SU-DHL-6 (cell line): Measurements from ENCODE around the gene CYB561A3.
"Not testable (repeated sequence)": the region's sequence is repeated elsewhere in the genome, so short reads cannot be mapped to it uniquely, and the experiment has no call there.

Source experiments
- H2AFZ ChIP-seq: fragments of 200-600 bp; sonication (generic); 2 replicates; pipeline ENCODE4 v1.6.1; 2014; ENCODE audit warnings: low read depth, mild to moderate bottlenecking, moderate library complexity, mixed read lengths, antibody characterized with exemption, low read length; ENCODE audit not compliant: severe bottlenecking
- H3F3A ChIP-seq: fragments of 200-600 bp; shearing (Covaris generic); 2 replicates; pipeline ENCODE4 v1.6.0; 2016; ENCODE audit warnings: antibody characterized with exemption, mild to moderate bottlenecking; ENCODE audit not compliant: insufficient read depth
- H3K27ac ChIP-seq: fragments of 200-600 bp; sonication (generic); 2 replicates; pipeline ENCODE4 v1.5.1; 2016; ENCODE audit warnings: low read depth, mild to moderate bottlenecking, low read length, moderate library complexity, mixed read lengths
- H3K27me3 ChIP-seq: fragments of 200-600 bp; sonication (generic), shearing (Covaris generic); 2 replicates; pipeline ENCODE4 v1.6.0; 2014; ENCODE audit warnings: mild to moderate bottlenecking, low read length
- H3K36me3 ChIP-seq: fragments of 200-600 bp; sonication (generic); 2 replicates; pipeline ENCODE4 v1.6.1; 2014; ENCODE audit warnings: mild to moderate bottlenecking, low read length, mixed read lengths
- H3K4me2 ChIP-seq: fragments of 300-600, 200-600 bp; shearing (Covaris generic), sonication (generic); 2 replicates; pipeline ENCODE4 v1.6.0; 2014; ENCODE audit warnings: low read length, low read depth, mild to moderate bottlenecking; ENCODE audit not compliant: poor library complexity, severe bottlenecking
- H3K4me3 ChIP-seq: fragments of 200-600 bp; sonication (generic); 2 replicates; pipeline ENCODE4 v1.5.1; 2014; ENCODE audit warnings: antibody characterized with exemption, low read length, mild to moderate bottlenecking, mixed read lengths; ENCODE audit not compliant: insufficient read depth, poor library complexity, severe bottlenecking
- H3K79me2 ChIP-seq: fragments of 200-600 bp; sonication (generic); 2 replicates; pipeline ENCODE4 v1.6.1; 2014; ENCODE audit warnings: mild to moderate bottlenecking, low read length, moderate library complexity; ENCODE audit not compliant: insufficient read depth
- H3K9ac ChIP-seq: fragments of 200-600 bp; sonication (generic); 2 replicates; pipeline ENCODE4 v1.7.0; 2014; ENCODE audit warnings: mild to moderate bottlenecking, low read length
- H3K9me2 ChIP-seq: fragments of 200-600 bp; sonication (generic); replicated peaks from 2 replicates; pipeline ENCODE4 v1.6.1; 2014; ENCODE audit warnings: low read length; ENCODE audit not compliant: insufficient read depth
- H3K9me3 ChIP-seq: fragments of 200-600 bp; sonication (generic); 2 replicates; pipeline ENCODE4 v1.6.1; 2014; ENCODE audit warnings: low read length, mixed read lengths; ENCODE audit not compliant: insufficient read depth
- H4K20me1 ChIP-seq: fragments of 200-600 bp; sonication (generic); 2 replicates; pipeline ENCODE4 v1.6.1; 2014; ENCODE audit warnings: low read depth, mild to moderate bottlenecking, antibody characterized with exemption, low read length, moderate library complexity, mixed read lengths
- CTCF ChIP-seq: fragments of 200-600 bp; sonication (generic); IDR thresholded peaks from one replicate; pipeline ENCODE4 v1.5.1; 2017; ENCODE audit warnings: antibody characterized with exemption, mild to moderate bottlenecking, low read length, moderate library complexity; ENCODE audit not compliant: insufficient read depth, poor library complexity, severe bottlenecking
- EZH2phosphoT487 ChIP-seq: fragments of 200-600 bp; sonication (generic), shearing (Covaris generic); conservative IDR thresholded peaks from 2 replicates; pipeline ENCODE4 v1.6.1; 2018; ENCODE audit warnings: mild to moderate bottlenecking, antibody characterized with exemption, low read length, moderate library complexity, mixed read lengths

Gene CYB561A3

GRCh38 chr11:61390161-61390560 is 28.5 kb upstream of the CYB561A3 start:
- TF ChIP-seq EZH2phosphoT487: no peak
- H2AFZ ChIP-seq: no peak overlapping the region
- H3K27me3 ChIP-seq: no peaks in the 10 kb centered on the region
- no peaks in the 10 kb centered on the region for H3K79me2 ChIP-seq
- H3K9ac ChIP-seq: no peak overlapping the region
- H3K4me2 ChIP-seq: no peak overlapping the region
- no peak overlapping the region for H3K4me3 ChIP-seq
- H3K9me2 ChIP-seq: no peaks in the 10 kb centered on the region
- no peaks in the 10 kb centered on the region for H3K36me3 ChIP-seq
- no peak overlapping the region for H3K27ac ChIP-seq
- no peaks in the 10 kb centered on the region for H3F3A ChIP-seq
- H4K20me1 ChIP-seq: no peaks in the 10 kb centered on the region
- H3K9me3 ChIP-seq: no peaks in the 10 kb centered on the region

DNA sequence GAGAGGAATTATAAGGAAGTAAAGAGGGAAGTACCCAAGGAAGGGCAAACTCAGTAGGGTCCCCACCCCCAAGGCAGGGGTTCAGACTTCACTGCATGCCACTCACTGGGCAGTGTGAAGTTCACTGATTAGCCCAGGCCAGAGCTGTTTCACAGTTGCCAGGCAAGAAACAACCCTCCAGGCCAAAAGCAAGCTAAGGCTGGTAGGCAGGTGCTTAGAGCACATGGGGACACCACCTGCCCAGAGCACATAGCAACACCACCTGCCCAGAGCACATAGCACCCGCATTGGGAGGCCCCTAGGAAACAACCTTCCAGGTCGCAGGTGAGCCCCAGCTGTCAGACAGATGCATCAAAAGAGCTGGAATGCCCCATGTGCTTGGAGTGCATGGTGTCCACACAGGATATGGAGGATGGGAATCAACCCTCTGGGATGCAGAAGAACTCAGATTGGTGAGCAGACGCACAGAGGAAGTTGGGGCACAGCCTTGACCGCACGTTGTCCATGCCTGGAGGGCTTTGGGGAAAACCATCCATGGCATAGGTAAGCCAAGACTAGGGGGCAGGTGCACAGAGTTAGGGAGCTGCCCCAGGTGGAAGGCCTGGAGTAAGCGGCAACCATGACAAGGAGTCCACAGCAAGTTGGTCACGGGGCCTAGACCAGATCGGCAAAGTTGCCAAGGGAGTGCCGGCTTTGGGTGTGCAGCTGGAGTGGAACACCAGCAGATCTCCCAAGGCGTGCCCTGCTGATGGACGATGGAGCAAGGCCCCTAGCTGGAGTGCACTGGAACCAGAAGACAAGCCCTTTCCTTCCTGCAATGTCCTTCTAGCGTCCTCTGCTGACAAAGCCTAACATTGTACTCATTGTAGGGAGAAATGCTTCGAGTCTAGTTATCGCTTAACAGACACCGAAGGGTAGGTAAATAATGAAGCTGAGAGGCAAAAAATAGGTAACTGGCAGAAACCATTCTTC is 22.9 kb upstream of the CYB561A3 start:
- H4K20me1 ChIP-seq: no peaks in the 10 kb centered on the region
- no peak overlapping the region for H3K4me2 ChIP-seq
- H3K9me2 ChIP-seq: no peaks in the 10 kb centered on the region
- no peak overlapping the region for H3K4me3 ChIP-seq
- no peak overlapping the region for H3K9ac ChIP-seq
- H3K27me3 ChIP-seq: no peaks in the 10 kb centered on the region
- H3K79me2 ChIP-seq: no peaks in the 10 kb centered on the region
- H3F3A ChIP-seq: 0 out of 2 replicates have a peak, but pooled peaks cover 2% of the 10 kb centered on the region
- no peaks in the 10 kb centered on the region for H3K36me3 ChIP-seq
- TF ChIP-seq EZH2phosphoT487: no peak
- TF ChIP-seq CTCF: no peak
- H3K27ac ChIP-seq: 0 out of 2 replicates have a peak overlapping the region, but pooled peaks have one; percentile 5
- H2AFZ ChIP-seq: no peak overlapping the region
- H3K9me3 ChIP-seq: no peaks in the 10 kb centered on the region

DNA sequence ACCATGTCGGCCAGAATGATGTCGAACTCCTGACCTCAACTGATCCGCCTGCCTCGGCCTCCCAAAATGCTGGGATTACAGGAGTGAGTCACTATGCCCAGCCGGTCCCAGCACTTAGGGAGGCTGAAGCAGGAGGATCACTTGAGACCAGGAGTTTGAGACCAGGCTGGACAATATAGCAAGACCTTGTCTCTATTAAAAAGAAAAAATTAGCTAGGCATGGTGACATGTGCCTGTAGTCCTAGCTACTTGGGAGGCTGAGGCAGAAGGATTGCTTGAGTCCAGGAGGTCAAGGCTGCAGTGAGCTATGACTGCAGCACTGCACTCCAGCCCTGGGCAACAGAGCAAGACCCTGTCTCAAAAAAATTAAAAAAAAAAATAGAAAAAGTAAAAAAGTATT is 22.2 kb upstream of the CYB561A3 start:
- H3K4me2 ChIP-seq, H3K27me3 ChIP-seq, H3K36me3 ChIP-seq, H3K79me2 ChIP-seq, H2AFZ ChIP-seq, H3K9me3 ChIP-seq, H3K4me3 ChIP-seq, H3F3A ChIP-seq, H3K27ac ChIP-seq, H4K20me1 ChIP-seq, H3K9ac ChIP-seq, H3K9me2 ChIP-seq: not testable (repeated sequence)

DNA sequence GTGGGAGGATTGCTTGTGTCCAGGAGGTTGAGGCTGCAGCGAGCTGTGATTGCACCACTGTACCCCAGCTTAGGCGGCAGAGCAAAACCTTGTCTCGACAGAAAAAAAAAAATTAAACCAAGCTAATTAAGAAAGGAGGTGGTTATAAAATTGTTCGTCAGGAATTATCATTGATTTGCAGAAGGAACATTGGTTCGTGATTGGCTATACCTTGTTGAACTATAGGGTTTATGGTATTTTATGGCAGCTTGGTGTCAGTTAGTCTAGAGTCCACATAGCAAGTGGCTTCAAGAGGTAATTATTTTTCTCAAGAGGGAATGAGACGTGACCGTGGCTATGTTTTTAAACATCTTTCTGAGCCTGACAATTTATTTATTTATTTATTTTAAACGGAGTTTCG is 19.2 kb upstream of the CYB561A3 start:
- H3K4me2 ChIP-seq: no peak overlapping the region
- no peaks in the 10 kb centered on the region for H3K27me3 ChIP-seq
- 0 out of 2 replicates have a peak, but pooled peaks cover 7% of the 10 kb centered on the region for H3F3A ChIP-seq
- no peaks in the 10 kb centered on the region for H4K20me1 ChIP-seq
- no peak overlapping the region for H3K4me3 ChIP-seq
- no peak overlapping the region for H3K27ac ChIP-seq
- no peaks in the 10 kb centered on the region for H3K36me3 ChIP-seq
- no peak for TF ChIP-seq CTCF
- TF ChIP-seq EZH2phosphoT487: no peak
- H2AFZ ChIP-seq: no peak overlapping the region
- H3K9me3 ChIP-seq: no peaks in the 10 kb centered on the region
- H3K9ac ChIP-seq: no peak overlapping the region
- no peaks in the 10 kb centered on the region for H3K9me2 ChIP-seq
- no peaks in the 10 kb centered on the region for H3K79me2 ChIP-seq
